ENCODE data around the gene FBXW8.

The FBXW8 gene

GRCh38 chr12:116941188-116941587 lies 30.4 kb downstream of the FBXW8 start:
- Histone ChIP-seq H3K36me3 (ENCODE audit: insufficient read depth, low read length) (peaks cover 44% of the 10 kb centered on the region), H3K4me1 (ENCODE audit: insufficient read depth, low read length) (no peaks in the 10 kb centered on the region), H3K9me3 (ENCODE audit: insufficient read depth, low read depth, low read length) (peaks cover 13% of the 10 kb centered on the region; the same call in 1 of the 2 replicates), H3K9ac (ENCODE audit: low read depth, low read length) (no peak overlapping the region), H3K27ac (ENCODE audit: low read depth, low read length) (no peak overlapping the region), H3K27me3 (ENCODE audit: insufficient read depth, low read length) (no peaks in the 10 kb centered on the region), H3K4me3 (ENCODE audit: low read length) (no peak overlapping the region)
- 96% methylated on average over 5 of the region's 5 CpGs for whole genome bisulfite sequencing

- peaks cover 51% of the 10 kb centered on the region for H3K36me3 ChIP-seq (ENCODE audit: insufficient read depth, low read length)
Observed at GRCh38 chr12:116943419-116944372, 32.9 kb downstream of the FBXW8 start.

GRCh38 chr12:116945886-116946550 lies 35.3 kb downstream of the FBXW8 start:
- Histone ChIP-seq H3K27ac (ENCODE audit: low read depth, low read length) (no peak overlapping the region), H3K4me1 (ENCODE audit: insufficient read depth, low read length) (no peaks in the 10 kb centered on the region), H3K36me3 (ENCODE audit: insufficient read depth, low read length) (peaks cover 62% of the 10 kb centered on the region), H3K9ac (ENCODE audit: low read depth, low read length) (no peak overlapping the region), H3K27me3 (ENCODE audit: insufficient read depth, low read length) (no peaks in the 10 kb centered on the region), H3K4me3 (ENCODE audit: low read length) (no peak overlapping the region), H3K9me3 (ENCODE audit: insufficient read depth, low read depth, low read length) (peaks cover 11% of the 10 kb centered on the region; the same call in 1 of the 2 replicates)
- WGBS, result 95% methylated on average over 9 of the region's 9 CpGs

More at GRCh38 chr12:116943419-116944372, 32.9 kb downstream of the FBXW8 start:
- H3K9ac ChIP-seq (ENCODE audit: low read depth, low read length), result no peak overlapping the region
- no peak overlapping the region for H3K4me3 ChIP-seq (ENCODE audit: low read length)
- H3K27me3 ChIP-seq (ENCODE audit: insufficient read depth, low read length), result no peaks in the 10 kb centered on the region
- H3K27ac ChIP-seq (ENCODE audit: low read depth, low read length), result no peak overlapping the region
- no peaks in the 10 kb centered on the region for H3K4me1 ChIP-seq (ENCODE audit: insufficient read depth, low read length)
- WGBS, result 94% methylated on average over 6 of the region's 6 CpGs
- peaks cover 11% of the 10 kb centered on the region; the same call in 1 of the 2 replicates for H3K9me3 ChIP-seq (ENCODE audit: insufficient read depth, low read depth, low read length)

GRCh38 chr12:116948298-116948697 lies 37.5 kb downstream of the FBXW8 start:
- H3K27ac ChIP-seq (ENCODE audit: low read depth, low read length), result no peak overlapping the region
- H3K36me3 ChIP-seq (ENCODE audit: insufficient read depth, low read length), result peaks cover 67% of the 10 kb centered on the region
- H3K4me1 ChIP-seq (ENCODE audit: insufficient read depth, low read length), result no peaks in the 10 kb centered on the region
- no peak overlapping the region for H3K4me3 ChIP-seq (ENCODE audit: low read length)
- WGBS, result 96% methylated on average over 2 of the region's 2 CpGs
- H3K9me3 ChIP-seq (ENCODE audit: insufficient read depth, low read depth, low read length), result peaks cover 5% of the 10 kb centered on the region; the same call in 1 of the 2 replicates
- no peak overlapping the region for H3K9ac ChIP-seq (ENCODE audit: low read depth, low read length)
- H3K27me3 ChIP-seq (ENCODE audit: insufficient read depth, low read length), result no peaks in the 10 kb centered on the region

GRCh38 chr12:116950628-116951325 lies 40.0 kb downstream of the FBXW8 start:
- H3K27ac ChIP-seq (ENCODE audit: low read depth, low read length), result no peak overlapping the region
- H3K9me3 ChIP-seq (ENCODE audit: insufficient read depth, low read depth, low read length), result no peaks in the 10 kb centered on the region
- 96% methylated on average over 15 of the region's 15 CpGs for WGBS
- H3K36me3 ChIP-seq (ENCODE audit: insufficient read depth, low read length), result peaks cover 48% of the 10 kb centered on the region
- H3K9ac ChIP-seq (ENCODE audit: low read depth, low read length), result no peak overlapping the region
- no peaks in the 10 kb centered on the region for H3K27me3 ChIP-seq (ENCODE audit: insufficient read depth, low read length)
- no peak overlapping the region for H3K4me3 ChIP-seq (ENCODE audit: low read length)
- H3K4me1 ChIP-seq (ENCODE audit: insufficient read depth, low read length), result no peaks in the 10 kb centered on the region

GRCh38 chr12:116954710-116955381 lies 44.1 kb downstream of the FBXW8 start:
- Histone ChIP-seq H3K36me3 (ENCODE audit: insufficient read depth, low read length) (peaks cover 20% of the 10 kb centered on the region), H3K4me1 (ENCODE audit: insufficient read depth, low read length) (no peaks in the 10 kb centered on the region), H3K27me3 (ENCODE audit: insufficient read depth, low read length) (no peaks in the 10 kb centered on the region), H3K27ac (ENCODE audit: low read depth, low read length) (no peak overlapping the region), H3K9ac (ENCODE audit: low read depth, low read length) (no peak overlapping the region), H3K9me3 (ENCODE audit: insufficient read depth, low read depth, low read length) (no peaks in the 10 kb centered on the region), H3K4me3 (ENCODE audit: low read length) (no peak overlapping the region)
- WGBS, result 91% methylated on average over 13 of the region's 13 CpGs

- Histone ChIP-seq H3K9me3 (ENCODE audit: insufficient read depth, low read depth, low read length) (no peaks in the 10 kb centered on the region), H3K9ac (ENCODE audit: low read depth, low read length) (no peak overlapping the region), H3K27me3 (ENCODE audit: insufficient read depth, low read length) (no peaks in the 10 kb centered on the region), H3K27ac (ENCODE audit: low read depth, low read length) (no peak overlapping the region), H3K4me3 (ENCODE audit: low read length) (no peak overlapping the region), H3K4me1 (ENCODE audit: insufficient read depth, low read length) (no peaks in the 10 kb centered on the region), H3K36me3 (ENCODE audit: insufficient read depth, low read length) (peaks cover 16% of the 10 kb centered on the region; the same call in 1 of the 2 replicates)
- 86% methylated on average over 4 of the region's 4 CpGs for WGBS
Observed at GRCh38 chr12:116955382-116956021, 44.8 kb downstream of the FBXW8 start.

- H3K27ac ChIP-seq (ENCODE audit: low read depth, low read length), result no peak overlapping the region
- H3K27me3 ChIP-seq (ENCODE audit: insufficient read depth, low read length), result no peaks in the 10 kb centered on the region
- WGBS, result 92% methylated on average over 6 of the region's 6 CpGs
- H3K4me3 ChIP-seq (ENCODE audit: low read length), result no peak overlapping the region
- H3K9me3 ChIP-seq (ENCODE audit: insufficient read depth, low read depth, low read length), result no peaks in the 10 kb centered on the region
- no peak overlapping the region for H3K9ac ChIP-seq (ENCODE audit: low read depth, low read length)
- H3K4me1 ChIP-seq (ENCODE audit: insufficient read depth, low read length), result peaks cover 3% of the 10 kb centered on the region; the same call in 1 of the 2 replicates
- H3K36me3 ChIP-seq (ENCODE audit: insufficient read depth, low read length), result no peaks in the 10 kb centered on the region; the same call in 1 of the 2 replicates
Observed at GRCh38 chr12:116958402-116959197, 47.9 kb downstream of the FBXW8 start.

GRCh38 chr12:116959198-116959460 lies 48.4 kb downstream of the FBXW8 start:
- Histone ChIP-seq H3K27ac (ENCODE audit: low read depth, low read length) (no peak overlapping the region), H3K9me3 (ENCODE audit: insufficient read depth, low read depth, low read length) (no peaks in the 10 kb centered on the region), H3K4me3 (ENCODE audit: low read length) (no peak overlapping the region), H3K36me3 (ENCODE audit: insufficient read depth, low read length) (peaks cover 3% of the 10 kb centered on the region), H3K4me1 (ENCODE audit: insufficient read depth, low read length) (peaks cover 3% of the 10 kb centered on the region; the same call in 1 of the 2 replicates), H3K9ac (ENCODE audit: low read depth, low read length) (no peak overlapping the region), H3K27me3 (ENCODE audit: insufficient read depth, low read length) (no peaks in the 10 kb centered on the region)
- WGBS, result 100% methylated on average over 1 of the region's 2 CpGs
